Measurements from ENCODE around the gene SLC16A1.
"Not testable (repeated sequence)": the region's sequence is repeated elsewhere in the genome, so short reads cannot be mapped to it uniquely, and the experiment has no call there.

The SLC16A1 gene, protein sequence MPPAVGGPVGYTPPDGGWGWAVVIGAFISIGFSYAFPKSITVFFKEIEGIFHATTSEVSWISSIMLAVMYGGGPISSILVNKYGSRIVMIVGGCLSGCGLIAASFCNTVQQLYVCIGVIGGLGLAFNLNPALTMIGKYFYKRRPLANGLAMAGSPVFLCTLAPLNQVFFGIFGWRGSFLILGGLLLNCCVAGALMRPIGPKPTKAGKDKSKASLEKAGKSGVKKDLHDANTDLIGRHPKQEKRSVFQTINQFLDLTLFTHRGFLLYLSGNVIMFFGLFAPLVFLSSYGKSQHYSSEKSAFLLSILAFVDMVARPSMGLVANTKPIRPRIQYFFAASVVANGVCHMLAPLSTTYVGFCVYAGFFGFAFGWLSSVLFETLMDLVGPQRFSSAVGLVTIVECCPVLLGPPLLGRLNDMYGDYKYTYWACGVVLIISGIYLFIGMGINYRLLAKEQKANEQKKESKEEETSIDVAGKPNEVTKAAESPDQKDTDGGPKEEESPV

DNA sequence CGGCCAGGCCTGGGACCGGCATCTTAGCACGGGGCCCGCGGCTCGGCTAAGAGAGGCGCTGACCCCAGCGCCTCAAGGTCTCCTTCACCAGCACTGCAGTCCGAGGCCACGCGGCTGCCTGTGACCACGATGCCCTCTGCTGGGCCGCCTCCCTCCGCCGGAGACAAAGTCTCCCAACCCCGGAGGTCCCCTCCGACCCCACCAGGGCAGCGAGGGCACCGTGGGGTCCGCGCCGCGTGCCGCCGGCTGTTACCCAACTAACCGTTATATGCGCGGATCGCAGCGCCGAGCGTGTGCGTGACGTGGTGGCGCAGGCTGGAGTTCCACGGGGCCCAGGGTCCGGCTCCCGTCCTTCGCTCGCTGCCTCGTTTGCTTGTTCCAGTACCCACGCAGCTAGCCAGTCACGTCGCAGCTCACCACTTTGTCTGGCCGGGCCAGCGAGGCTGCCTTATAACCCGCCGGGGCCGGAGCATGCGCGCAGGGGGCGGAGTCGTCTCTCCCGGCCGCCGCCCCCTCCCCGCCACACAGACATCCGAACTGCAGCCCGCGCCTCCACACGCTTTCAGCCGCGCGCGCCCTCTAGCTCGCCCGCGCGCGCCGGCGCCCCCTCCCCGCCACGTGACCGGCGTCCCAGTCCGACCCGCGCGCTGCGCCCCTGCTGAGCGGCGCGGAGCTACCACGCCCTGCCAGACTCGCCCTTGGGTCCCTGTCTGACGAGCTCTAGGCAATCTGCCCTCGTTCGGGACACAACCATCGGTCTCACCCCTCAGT is at the start of gene SLC16A1:
Gene SLC16A1, minus strand, starts transcription at position 424 of the 771 bp plus-strand sequence. CDS start 26,888 bp downstream, outside the sequence.
- DNase-seq (ENCODE audit: low read depth in 2 of 2): peak; percentile 89 to 91

DNA sequence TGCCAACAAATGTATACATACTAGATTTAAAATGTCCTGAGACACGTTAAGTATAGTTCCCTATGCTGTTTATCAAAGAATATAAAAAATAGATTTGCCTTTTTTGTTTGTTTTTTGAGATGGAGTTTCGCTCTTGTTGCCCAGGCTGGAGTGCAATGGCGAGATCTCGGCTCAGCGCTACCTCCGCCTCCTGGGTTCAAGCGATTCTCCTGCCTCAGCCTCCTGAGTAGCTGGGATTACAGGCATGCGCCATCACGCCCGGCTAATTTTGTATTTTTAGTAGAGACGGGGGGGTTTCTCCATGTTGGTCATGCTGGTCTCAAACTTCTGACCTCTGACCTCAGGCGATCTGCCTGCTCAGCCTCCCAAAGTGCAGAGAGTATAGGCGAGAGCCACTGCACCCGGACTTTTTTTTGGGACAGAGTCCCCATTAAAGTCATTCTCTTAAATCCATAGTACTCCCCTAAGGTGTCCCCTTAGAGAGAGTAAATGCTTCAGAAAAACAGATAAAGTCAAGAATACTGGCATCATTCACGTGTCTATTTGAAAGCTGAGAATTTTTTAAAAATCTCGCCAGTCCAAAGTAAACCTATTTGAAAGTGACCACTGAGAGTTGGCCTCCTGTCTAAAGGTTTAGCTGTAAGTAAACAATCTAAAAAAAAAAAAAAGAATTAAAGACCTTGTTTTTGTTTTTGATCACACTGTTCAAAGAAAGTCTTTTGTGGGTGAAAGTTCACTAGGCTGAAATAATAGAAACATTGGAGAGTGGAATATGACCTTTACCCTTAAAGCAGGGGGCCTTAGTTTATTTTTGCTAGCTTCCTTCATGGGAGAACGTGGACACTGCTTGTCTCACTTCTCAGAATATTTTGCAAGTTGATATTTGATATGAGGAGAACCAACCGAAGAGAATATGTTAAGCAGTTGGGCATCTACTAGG is 48.0 kb upstream of the SLC16A1 start:
- no peak for DNase-seq (ENCODE audit: low read depth in 2 of 2)

DNA sequence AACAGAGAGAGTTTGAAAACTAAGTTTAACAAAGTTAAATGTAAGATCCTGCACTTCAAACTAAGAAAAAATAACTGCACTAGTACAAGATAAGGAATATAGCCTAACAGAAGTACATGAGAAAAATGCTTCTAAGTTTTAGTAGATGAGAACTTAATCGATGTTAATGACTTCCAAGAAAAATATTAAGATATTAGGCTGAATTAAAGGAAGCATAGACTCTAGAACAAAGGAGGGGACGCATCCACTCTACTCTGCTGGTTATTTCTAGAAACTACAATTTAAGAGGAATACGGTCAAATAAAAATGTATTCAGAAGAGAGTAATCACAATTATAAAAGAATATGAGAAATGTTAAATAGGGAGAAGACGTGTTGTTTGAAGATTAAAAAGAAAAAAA is 46.3 kb upstream of the SLC16A1 start:
- DNase-seq (ENCODE audit: low read depth in 2 of 2): no peak

DNA sequence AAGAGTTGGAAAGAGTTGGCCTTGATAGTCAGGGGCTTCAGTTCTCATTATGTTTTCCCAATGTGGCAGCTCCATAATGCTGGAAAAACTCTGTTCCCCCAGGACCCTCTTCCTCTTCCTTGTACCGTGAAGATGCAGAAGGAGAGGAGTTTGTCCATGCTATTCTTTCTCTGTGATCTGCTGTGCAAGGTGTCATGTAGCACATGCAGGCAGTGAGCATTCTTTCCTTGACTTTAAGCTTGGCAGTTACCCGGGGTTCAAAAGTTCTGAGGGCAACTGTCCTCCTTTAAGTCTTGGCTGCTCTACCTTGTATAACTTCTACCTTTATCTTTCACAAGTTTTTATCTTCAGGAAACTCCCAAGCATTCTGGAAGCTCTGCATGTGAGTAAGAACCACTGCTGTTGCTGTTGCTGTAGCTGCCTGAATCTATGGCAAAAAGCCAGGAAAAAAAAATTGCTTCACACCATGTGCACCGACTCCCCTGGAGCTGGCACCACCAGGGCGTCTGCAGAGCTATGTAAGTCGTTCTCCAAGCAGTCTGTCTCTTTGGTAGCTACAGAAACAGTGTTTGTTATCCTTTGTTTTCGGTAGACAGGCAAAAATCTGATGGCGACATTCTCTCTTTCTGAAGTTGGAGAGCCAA is 42.7 kb upstream of the SLC16A1 start:
- no peak for DNase-seq (ENCODE audit: low read depth in 2 of 2)

DNA sequence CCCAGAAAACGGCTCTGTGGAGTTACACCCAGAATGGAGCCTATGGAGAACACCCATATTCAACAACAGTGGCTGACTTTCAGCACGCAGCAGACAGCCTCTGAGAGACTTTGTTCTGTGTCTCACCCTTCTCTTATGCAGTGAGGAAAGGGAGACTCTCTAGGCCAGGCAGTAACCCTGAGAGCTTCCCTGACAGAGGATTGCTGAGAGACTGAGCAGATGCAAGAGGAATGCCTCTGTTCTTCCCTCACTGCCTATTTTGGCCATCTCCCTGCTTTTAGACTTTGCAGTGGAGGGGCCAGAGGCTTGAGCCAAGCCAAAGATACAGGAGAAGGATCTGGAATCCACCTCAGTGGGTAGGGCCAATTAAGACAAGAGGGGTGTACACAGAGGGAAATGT is 41.8 kb upstream of the SLC16A1 start:
- no peak for DNase-seq (ENCODE audit: low read depth in 2 of 2)

DNA sequence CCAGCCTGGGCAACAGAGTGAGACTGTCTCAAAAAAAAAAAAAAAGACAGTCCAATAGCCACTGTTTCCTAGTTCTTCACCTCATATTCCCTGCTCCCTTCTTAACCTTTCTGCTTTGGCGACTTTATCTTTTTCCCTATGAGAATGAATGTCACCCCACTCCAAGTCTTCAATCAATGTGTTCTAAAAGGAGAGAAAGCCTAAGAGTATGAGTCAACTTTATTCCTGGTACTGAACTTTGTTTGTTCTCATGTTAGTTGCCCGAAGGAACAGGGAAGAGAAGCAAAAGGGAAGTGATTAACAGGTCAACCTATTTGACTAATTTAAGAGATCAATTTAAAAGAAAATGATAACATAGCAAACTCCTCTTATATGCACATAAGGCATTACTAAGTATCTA is 39.9 kb upstream of the SLC16A1 start:
- DNase-seq (ENCODE audit: low read depth in 2 of 2): no peak

DNA sequence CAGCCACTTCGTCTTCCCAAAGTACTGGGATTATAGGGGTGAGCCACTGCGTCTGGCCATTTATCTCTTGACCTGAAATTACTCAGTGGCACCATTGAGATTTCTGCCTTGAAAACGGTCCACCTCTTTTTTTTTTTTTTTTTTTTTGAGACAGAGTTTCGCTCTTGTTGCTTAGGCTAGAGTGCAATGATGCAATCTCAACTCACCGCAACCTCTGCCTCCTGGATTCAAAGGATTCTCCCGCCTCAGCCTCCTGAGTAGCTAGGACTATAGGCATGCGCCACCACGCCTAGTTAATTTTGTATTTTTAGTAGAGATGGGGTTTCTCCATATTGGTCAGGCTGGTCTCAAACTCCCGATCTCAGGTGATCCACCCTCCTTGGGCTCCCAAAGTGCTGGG is 39.0 kb upstream of the SLC16A1 start:
- not testable (repeated sequence) for DNase-seq (ENCODE audit: low read depth in 2 of 2)

DNA sequence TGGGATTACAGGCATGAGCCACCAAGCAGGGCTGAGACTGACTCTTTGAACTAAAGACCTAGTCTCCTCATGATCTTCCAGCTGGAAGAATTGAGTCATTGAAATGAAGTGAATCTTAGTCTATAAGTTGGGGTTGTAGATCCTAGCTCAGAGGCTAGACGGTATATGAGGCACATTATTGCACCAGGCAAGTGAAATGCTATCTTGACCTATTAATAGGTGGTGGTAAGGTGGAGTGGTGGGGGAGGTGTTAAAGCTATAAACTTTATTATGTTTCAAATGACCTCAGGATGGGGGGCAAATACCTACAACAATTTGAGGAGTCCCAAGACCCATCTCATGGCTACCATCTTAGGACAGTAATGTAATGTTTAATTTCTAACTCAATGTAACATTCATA is 36.8 kb upstream of the SLC16A1 start:
- DNase-seq (ENCODE audit: low read depth in 2 of 2): no peak

DNA sequence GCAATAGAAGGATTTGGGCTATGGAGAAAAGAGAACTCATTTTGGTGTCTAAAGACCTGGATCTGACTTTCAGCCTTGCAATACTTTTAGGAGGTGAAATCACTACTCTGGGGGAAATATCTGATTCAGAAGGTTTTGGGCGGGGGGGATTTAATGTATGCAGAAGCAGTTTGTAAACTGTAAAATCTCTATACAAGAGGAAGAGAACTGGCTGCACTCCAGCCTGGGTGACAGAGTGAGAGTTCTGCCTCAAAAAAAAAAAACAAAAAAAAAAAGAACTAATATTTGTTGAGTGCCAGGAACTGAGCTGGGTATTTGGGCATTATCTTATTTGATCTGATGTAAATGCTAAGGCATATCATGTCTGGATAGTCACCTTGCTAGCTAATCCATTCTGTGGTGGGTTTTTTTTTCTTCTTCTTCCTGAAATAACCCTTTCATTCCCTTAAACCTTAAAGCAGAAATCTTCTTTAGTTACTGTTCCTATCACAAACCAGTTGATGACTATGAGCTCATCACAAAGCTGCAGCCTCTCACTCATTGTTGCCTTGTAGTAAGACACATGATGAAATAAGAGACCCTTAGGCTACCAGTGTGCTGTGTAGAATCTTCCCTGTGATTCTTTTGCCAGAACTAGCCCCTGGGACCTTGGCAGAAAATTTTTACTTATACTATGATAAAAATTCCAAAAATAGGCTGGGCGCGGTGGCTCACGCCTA is 35.6 kb upstream of the SLC16A1 start:
- no peak for DNase-seq (ENCODE audit: low read depth in 2 of 2)

DNA sequence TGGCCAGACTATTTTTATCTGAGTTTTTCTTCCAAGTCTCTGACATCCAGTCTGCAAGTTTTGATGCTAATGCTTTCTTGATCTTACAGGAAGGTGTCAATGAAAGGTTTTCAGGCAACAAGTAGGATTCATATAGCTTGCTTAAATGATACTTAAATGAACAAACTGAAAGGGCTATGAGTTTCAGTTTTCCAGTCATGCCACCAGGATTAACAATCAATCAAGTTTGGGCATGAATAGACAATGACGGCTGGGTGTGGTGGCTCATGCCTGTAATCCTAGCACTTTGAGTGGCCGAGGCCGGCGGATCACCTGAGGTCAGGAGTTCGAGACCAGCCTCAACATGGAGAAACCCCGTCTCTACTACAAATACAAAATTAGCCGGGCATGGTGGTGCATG is 34.3 kb upstream of the SLC16A1 start:
- no peak for DNase-seq (ENCODE audit: low read depth in 2 of 2)

DNA sequence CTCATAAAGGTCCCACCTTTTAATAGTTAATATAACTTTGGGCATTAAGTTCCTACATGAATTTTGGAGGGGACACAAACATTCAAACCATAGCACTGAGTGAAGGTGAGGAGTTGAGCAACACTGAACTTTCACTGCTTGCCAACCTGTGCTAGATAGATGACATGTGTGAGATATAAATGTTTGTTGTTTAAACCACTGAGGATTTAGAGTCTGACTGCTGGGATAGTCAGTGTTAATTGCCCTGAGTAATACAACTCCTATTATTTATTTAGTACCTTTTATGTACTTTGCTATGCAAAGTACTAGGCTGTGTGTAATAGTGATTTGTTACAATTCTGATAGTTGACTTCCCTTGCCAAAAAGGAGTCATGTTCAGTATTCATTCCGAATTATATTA is 32.4 kb upstream of the SLC16A1 start:
- no peak for DNase-seq (ENCODE audit: low read depth in 2 of 2)

DNA sequence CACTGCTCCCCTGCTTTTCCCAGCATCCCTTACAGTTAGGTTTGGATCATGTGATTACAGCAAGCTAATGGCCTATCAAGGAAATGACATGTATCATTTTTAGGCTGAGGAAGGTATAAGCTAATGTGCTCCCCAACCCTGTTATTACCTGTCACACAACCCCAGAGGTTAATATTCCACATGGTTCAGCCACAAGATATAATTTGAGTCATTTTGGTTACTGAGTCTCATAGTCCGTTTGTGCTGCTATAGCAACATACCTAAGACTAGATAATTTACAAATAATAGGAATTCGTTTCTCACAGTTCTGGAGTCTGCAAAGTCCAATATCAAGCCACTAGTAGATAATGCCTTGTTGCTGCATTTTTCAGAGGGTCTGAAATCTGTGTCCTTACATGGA is 29.1 kb upstream of the SLC16A1 start:
- no peak for DNase-seq (ENCODE audit: low read depth in 2 of 2)

DNA sequence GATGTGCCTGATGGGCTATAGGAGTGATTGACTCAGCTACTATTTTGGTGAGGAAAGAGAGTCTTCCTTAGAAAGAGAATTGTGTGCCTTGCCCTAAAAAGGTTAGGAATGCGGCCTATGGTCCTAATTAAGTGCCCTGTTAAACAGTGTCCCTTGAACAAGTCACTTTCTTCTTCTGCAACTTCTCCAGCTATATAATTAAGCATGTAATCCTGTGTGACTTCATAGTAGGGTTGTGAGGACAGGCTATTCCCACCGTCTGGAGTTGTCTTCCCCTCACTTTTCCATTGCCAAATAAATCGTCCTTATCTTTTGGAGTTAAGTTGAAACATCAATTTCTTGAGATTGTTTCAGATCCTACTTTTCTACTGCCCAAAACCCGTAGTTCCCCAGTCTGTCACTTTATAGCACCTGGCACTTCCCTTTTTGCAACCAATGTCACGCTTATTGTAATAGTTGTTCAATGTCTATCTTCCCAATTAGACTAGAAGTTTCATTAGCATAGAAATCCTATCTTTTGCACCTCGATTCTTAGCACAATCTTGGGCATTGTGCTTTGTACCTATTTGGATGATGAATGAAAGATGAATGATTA is 27.6 kb upstream of the SLC16A1 start:
- DNase-seq (ENCODE audit: low read depth in 2 of 2): no peak

DNA sequence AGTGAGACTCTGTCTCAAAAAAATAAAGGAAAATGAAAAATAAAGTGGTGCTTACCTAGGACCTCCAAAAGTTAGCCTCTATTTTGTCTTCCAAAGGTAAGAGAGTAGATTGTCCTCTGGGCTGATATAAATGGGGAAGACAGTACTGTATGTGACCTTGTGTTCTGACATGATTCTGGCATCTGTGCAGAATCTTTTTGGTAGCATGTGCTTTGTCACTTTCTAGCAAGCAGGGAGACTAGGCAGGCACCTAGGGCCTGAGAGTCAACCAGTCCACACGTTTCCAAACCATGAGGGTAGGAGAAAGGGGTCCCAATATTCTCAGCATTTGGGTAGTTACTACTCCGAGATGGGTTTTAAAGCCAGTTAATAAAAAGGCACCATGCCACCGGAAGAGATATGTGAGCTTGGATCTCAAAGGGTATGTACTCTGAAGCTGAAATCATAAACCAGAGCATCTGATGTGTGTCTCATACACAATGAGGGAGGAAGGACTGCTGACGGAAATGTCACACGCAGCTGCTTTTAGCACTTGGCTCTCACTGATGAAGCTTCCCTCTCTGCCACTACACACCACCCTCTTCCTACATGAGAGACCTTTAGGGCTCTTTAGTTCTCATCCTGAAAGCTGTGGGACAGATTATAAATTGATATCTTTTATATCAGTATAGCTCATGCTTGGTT is 27.0 kb upstream of the SLC16A1 start:
- DNase-seq (ENCODE audit: low read depth in 2 of 2): no peak

DNA sequence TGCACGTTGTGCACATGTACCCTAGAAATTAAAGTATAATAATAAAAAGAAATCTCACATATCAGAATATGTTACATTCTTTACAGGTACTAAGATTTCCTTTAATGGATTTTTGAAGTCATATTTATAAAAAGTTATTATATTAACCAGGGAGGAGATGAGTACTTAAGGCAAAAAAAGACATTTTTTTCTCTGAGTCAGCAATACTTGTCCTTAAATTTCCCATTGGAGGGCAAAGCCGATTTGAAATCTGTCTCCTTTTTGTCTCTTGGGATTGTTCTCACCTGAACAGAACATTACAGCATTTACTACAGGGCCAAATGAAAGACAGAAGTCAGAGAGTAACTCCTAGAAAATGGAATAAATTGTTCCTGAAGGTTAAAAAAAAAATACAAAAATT is 26.3 kb upstream of the SLC16A1 start:
- no peak for DNase-seq (ENCODE audit: low read depth in 2 of 2)

DNA sequence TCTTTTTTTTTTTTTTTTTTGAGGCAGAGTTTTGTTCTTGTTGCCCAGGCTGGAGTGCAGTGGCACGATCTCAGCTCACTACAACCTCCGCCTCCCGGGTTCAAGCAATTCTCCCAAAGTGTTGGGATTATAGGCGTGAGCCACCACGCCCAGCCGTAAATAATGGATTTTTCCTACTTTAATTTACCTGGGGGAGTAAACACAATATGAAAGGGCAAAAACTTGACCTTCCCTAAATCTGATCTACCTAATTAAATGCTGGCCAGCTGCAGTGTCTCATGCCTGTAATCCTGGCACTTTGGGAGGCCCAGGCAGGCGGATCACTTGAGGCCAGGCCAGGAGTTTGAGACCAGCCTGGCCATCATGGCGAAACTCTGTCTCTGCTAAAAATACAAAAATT is 25.8 kb upstream of the SLC16A1 start:
- not testable (repeated sequence) for DNase-seq (ENCODE audit: low read depth in 2 of 2)

DNA sequence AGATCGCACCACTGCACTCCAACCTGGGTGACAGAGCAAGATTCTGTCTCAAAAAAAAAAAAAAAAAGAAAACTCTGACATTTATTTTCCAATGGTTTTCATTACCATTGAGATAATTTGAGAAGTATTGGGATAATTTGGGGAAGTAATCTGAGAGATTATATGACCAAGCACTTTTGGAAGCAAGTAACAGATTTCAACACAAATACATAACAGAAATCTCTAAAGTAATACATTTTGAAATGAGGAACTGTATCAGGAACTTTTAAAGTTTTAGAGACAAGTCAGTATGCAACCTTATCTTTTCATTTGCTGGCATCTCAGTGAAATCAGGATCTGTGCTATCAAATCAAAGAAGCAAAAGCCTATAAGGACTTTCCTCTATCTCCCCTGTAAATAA is 25.4 kb upstream of the SLC16A1 start:
- DNase-seq (ENCODE audit: low read depth in 2 of 2): no peak

DNA sequence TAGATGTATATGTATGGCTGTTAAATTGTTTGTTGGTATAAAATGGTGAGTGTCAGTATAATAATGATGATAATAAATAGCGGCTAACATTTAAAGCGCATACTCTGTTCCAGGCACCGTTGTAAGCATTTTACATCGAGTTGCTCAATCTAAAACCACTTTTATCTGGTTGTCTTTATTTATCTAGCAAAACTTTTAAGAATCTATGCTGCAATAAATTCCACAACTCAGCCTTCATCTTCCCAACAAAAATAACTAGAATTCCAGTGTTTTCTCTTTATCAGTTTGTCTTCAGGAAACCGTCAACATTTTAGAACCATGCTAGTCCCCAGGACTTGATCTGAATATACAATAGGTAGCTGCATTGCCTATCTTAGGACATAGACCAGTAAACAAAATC is 19.3 kb upstream of the SLC16A1 start:
- DNase-seq (ENCODE audit: low read depth in 2 of 2): no peak

DNA sequence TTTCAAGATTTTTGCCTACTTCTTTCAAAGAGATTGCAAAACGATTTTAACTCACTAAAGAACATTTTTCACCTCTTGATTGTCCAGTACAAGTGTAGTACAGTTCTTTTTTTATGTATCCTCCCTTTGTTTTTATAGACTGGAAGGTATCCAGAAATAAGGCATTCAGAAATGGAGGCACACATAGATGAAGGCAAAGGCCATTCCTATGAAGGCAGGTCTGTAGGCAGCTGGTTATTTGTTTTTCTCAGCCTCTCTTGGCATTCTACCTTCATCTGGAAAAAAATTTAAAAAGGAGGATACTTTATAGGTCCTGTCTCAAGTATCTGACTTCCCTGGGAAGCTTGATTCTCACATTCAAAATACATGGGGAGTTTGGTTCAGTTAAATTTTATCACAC is 18.6 kb upstream of the SLC16A1 start:
- DNase-seq (ENCODE audit: low read depth in 2 of 2): no peak

DNA sequence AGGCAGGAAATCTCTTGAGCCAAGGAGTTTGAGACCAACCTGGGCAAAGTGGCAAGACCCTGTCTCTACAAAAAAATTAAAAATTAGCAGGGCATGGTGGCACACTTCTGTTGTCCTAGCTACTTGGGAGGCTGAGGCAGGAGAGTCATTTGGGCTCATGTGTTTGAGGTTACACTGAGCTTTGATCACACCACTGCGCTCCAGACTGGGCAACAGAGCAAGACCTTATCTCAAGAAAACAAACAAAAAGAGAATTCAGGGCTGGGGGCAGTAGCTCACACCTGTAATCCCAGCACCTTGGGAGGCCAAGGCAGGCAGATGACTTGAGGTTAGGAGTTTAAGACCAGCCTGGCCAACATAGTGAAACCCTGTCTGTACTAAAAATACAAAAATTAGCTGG is 17.8 kb upstream of the SLC16A1 start:
- DNase-seq (ENCODE audit: low read depth in 2 of 2): no peak
